Hepatic stellate cell (primary cell): Measurements from ENCODE around the gene SAT1.
"Not testable (repeated sequence)": the region's sequence is repeated elsewhere in the genome, so short reads cannot be mapped to it uniquely, and the experiment has no call there.

Source experiments
- DNase-seq: peaks from one replicate; pipeline ENCODE4 v3.0.0; 2011; ENCODE audit warnings: low spot score

The SAT1 gene

GRCh38 chrX:23782863-23783588 lies at the start of gene SAT1:
SAT1 (plus strand) TSS chrX:23783173; CDS start chrX:23783352, 179 bp downstream.
- DNase-seq: peak; percentile 77

GRCh38 chrX:23736030-23736429 lies 46.9 kb upstream of the SAT1 start:
- DNase-seq: no peak

- no peak for DNase-seq
These were observed 45.6 kb upstream of the SAT1 start for GRCh38 chrX:23737413-23737812.

- DNase-seq: peak; percentile 65
These were observed 40.7 kb upstream of the SAT1 start for GRCh38 chrX:23742174-23742696.

- peak; percentile 82 for DNase-seq
These were observed 40.0 kb upstream of the SAT1 start, which contains the start of gene ACOT9 for GRCh38 chrX:23742697-23743622. ACOT9 (minus strand) TSS chrX:23743276; CDS start chrX:23743144, 132 bp downstream.

GRCh38 chrX:23743623-23743971 lies 39.4 kb upstream of the SAT1 start:
- not testable (repeated sequence) for DNase-seq

- no peak for DNase-seq
These were observed 37.2 kb upstream of the SAT1 start for GRCh38 chrX:23745786-23746185.

- DNase-seq: no peak
These were observed 33.8 kb upstream of the SAT1 start for GRCh38 chrX:23749129-23749528.

- DNase-seq: no peak
These were observed 33.4 kb upstream of the SAT1 start for GRCh38 chrX:23749576-23749975.

GRCh38 chrX:23752740-23753415 lies 30.1 kb upstream of the SAT1 start:
- peak; percentile 41 for DNase-seq

- no peak for DNase-seq
These were observed 28.3 kb upstream of the SAT1 start for GRCh38 chrX:23754664-23755063.

GRCh38 chrX:23756165-23756564 lies 26.8 kb upstream of the SAT1 start:
- peak; percentile 30 for DNase-seq

- DNase-seq: no peak
These were observed 23.2 kb upstream of the SAT1 start for GRCh38 chrX:23759821-23760220.

GRCh38 chrX:23764188-23764984 lies 18.6 kb upstream of the SAT1 start:
- no peak for DNase-seq

- no peak for DNase-seq
These were observed 17.5 kb upstream of the SAT1 start for GRCh38 chrX:23765449-23765848.

GRCh38 chrX:23765868-23766267 lies 17.1 kb upstream of the SAT1 start:
- DNase-seq: no peak

GRCh38 chrX:23766650-23767551 lies 16.1 kb upstream of the SAT1 start:
- no peak for DNase-seq

GRCh38 chrX:23770142-23770541 lies 12.8 kb upstream of the SAT1 start:
- DNase-seq: no peak

GRCh38 chrX:23771086-23771485 lies 11.9 kb upstream of the SAT1 start:
- not testable (repeated sequence) for DNase-seq

GRCh38 chrX:23773601-23774175 lies 9.3 kb upstream of the SAT1 start:
- DNase-seq: no peak
